Lower leg skin (tissue), 4 donors: ENCODE measurements around the gene NFASC. TPM values are rescaled to one million over a fixed set of nuclear protein-coding genes. Genes with fewer than 3 reads are reported as not detected.

Experiments used
- DNase-seq, 2 donors: peaks; one replicate each; pipeline ENCODE4 v3.0.0-alpha.2; 2019; ENCODE audit warnings: low spot score in 2 of 2
- H3K4me3 ChIP-seq: fragments of 200-600 bp; sonication (generic); 2 replicates; pipeline ENCODE4 v1.5.1; 2017; ENCODE audit warnings: mild to moderate bottlenecking, low read depth; ENCODE audit not compliant: poor library complexity, severe bottlenecking
- POLR2A ChIP-seq, 2 donors: fragments of 450-650 bp; IDR thresholded peaks; one replicate each; pipeline ENCODE4 v1.6.1; 2016 to 2017; ENCODE audit warnings: antibody characterized with exemption in 2 of 2, mild to moderate bottlenecking in 1 of 2, moderate library complexity in 1 of 2
- WGBS, 2 donors: methylation state at CpG; one replicate each; pipeline ENCODE4 v1.1.5; 2018; 5-methylcytosine and 5-hydroxymethylcytosine counted together
- intact Hi-C: fragments of 100-400 bp; cut with DNase I; formaldehyde crosslinking; loops from one replicate; pipeline ENCODE4 v1.15.0; 2023; ENCODE audit warnings: low total_unique reads
- total RNA-seq, 4 donors: library from RNA; depleted of rRNA; stranded (reverse); fragments of >200 nt; gene quantifications; one replicate each; pipeline ENCODE4 v1.1.0, GENCODE V29; 2016
- TF ChIP-seq, protein P1 (sequence below), 3 donors: fragments of 450-650 bp; IDR thresholded peaks; one replicate each; pipeline ENCODE4 v1.5.1; 2016; ENCODE audit warnings: antibody characterized with exemption in 3 of 3, mild to moderate bottlenecking in 3 of 3, moderate library complexity in 2 of 3

NFASC gene
- total RNA-seq, 4 donors from 2014 or later, result 10.2 to 17.2 (median 14.2) TPM

DNA sequence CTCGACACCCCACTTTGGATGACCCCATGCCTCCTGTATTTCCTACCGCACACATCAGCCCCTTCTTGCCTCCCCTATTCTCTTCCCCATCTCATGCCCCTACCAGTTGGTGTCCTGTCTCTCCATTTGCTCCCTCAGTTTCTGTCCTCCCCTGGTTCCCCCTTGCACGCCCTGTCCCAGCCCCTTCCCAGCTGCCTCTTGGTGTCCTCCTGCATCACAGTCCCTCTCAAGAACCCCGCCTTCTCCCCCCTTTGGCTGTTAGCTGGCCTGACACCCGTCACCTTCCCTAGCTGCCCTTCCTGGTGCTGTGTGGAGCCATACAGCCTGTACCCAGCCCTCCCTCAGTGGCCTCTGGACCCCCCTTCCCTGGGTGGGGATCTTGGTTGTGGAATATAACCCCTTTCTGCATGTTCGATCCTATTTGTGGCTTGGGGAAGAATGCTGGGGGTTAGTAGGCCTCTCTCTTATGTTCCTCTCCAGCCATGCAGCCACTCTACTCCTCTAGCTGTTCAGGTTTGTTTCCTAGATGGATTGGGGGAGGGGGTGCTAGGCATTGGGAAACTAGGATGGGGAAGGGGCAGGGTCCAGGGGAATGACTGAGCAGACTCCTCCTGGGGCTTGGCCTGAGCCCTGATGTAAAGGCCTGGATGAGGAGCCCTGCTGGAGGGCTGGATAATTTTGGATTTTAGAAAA lies 41.4 kb upstream of the NFASC start:
- TF ChIP-seq, protein P1, sequence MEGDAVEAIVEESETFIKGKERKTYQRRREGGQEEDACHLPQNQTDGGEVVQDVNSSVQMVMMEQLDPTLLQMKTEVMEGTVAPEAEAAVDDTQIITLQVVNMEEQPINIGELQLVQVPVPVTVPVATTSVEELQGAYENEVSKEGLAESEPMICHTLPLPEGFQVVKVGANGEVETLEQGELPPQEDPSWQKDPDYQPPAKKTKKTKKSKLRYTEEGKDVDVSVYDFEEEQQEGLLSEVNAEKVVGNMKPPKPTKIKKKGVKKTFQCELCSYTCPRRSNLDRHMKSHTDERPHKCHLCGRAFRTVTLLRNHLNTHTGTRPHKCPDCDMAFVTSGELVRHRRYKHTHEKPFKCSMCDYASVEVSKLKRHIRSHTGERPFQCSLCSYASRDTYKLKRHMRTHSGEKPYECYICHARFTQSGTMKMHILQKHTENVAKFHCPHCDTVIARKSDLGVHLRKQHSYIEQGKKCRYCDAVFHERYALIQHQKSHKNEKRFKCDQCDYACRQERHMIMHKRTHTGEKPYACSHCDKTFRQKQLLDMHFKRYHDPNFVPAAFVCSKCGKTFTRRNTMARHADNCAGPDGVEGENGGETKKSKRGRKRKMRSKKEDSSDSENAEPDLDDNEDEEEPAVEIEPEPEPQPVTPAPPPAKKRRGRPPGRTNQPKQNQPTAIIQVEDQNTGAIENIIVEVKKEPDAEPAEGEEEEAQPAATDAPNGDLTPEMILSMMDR (IDR thresholded peaks at IDR 0.05), result no peak
- no peak for TF ChIP-seq POLR2A (IDR thresholded peaks at IDR 0.05)
- no peak for DNase-seq
- 43 to 46% methylated on average over 6 of the region's 6 CpGs for WGBS, 2 donors
- intact Hi-C loops, result no loop called here
- H3K4me3 ChIP-seq, result no peak overlapping the region

GRCh38 chr1:204830747-204831146 lies 39.9 kb upstream of the NFASC start:
- WGBS, 2 donors, result 36 to 37% methylated on average over 7 to 8 of the region's 8 CpGs
- no peak for DNase-seq
- H3K4me3 ChIP-seq, result no peak overlapping the region
- intact Hi-C loops, result no loop called here
- TF ChIP-seq, protein P1 (IDR thresholded peaks at IDR 0.05), result no peak
- no peak for TF ChIP-seq POLR2A (IDR thresholded peaks at IDR 0.05)

GRCh38 chr1:204831186-204831585 lies 39.5 kb upstream of the NFASC start:
- intact Hi-C loops, result no loop called here
- DNase-seq, result no peak
- 33 to 46% methylated on average over 3 of the region's 3 CpGs for WGBS, 2 donors
- no peak overlapping the region for H3K4me3 ChIP-seq
- TF ChIP-seq, protein P1 (IDR thresholded peaks at IDR 0.05), result no peak
- no peak for TF ChIP-seq POLR2A (IDR thresholded peaks at IDR 0.05)

- TF ChIP-seq, protein P1 (IDR thresholded peaks at IDR 0.05), result no peak
- no peak for TF ChIP-seq POLR2A (IDR thresholded peaks at IDR 0.05)
Observed at GRCh38 chr1:204834336-204834735, 36.3 kb upstream of the NFASC start.

GRCh38 chr1:204834752-204835151 lies 35.9 kb upstream of the NFASC start:
- WGBS, 2 donors, result 33 to 40% methylated on average over 4 of the region's 4 CpGs
- intact Hi-C loops, result no loop called here
- TF ChIP-seq, protein P1 (IDR thresholded peaks at IDR 0.05), result no peak
- no peak for TF ChIP-seq POLR2A (IDR thresholded peaks at IDR 0.05)
- DNase-seq, result no peak
- no peak overlapping the region for H3K4me3 ChIP-seq

More at GRCh38 chr1:204834336-204834735, 36.3 kb upstream of the NFASC start:
- intact Hi-C loops, result no loop called here
- H3K4me3 ChIP-seq, result no peak overlapping the region
- WGBS, 2 donors, result 20 to 25% methylated on average over 5 of the region's 5 CpGs
- no peak for DNase-seq

DNA sequence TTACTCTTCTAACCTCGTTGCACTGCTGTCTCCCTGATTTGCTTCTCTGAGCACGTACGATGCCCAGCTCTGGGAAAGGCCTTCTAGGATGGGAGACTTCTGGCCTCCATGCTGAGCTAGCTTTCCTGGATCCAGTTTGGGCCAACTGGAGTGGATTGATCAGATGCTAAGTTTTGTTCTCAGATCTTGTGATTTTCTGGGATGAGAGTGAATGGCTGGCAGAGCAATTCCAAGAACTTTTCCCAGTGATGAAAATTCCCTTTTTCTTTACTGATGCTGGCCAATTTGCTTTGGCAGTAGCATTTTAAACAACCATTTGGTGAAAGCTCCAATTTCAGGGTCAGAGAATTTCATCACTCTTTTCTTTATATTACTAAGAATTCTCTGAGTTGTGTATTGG lies 34.9 kb upstream of the NFASC start:
- no peak for DNase-seq
- no peak overlapping the region for H3K4me3 ChIP-seq
- 86% methylated on average over 3 of the region's 3 CpGs for WGBS, 2 donors
- intact Hi-C loops, result no loop called here
- TF ChIP-seq, protein P1 (IDR thresholded peaks at IDR 0.05), result no peak
- TF ChIP-seq POLR2A (IDR thresholded peaks at IDR 0.05), result no peak
